ENCODE measurements around the gene TPST1. TPM values are rescaled to one million over a fixed set of nuclear protein-coding genes. Genes with fewer than 3 reads are reported as not detected.
"Not testable (repeated sequence)": the region's sequence is repeated elsewhere in the genome, so short reads cannot be mapped to it uniquely, and the experiment has no call there.

Gene TPST1
- polyA plus RNA-seq, 1 donor (not counting 4 experiments of a cell fraction or from before 2014, with no cell fraction given): 48.5 TPM

- TF ChIP-seq CTCF (optimal IDR thresholded peaks at IDR 0.05 in 1 of 3, IDR thresholded peaks at IDR 0.05 in 1 of 3, conservative IDR thresholded peaks at IDR 0.05 in 1 of 3; ENCODE audit: extremely low read depth in 1 of 3, insufficient read depth in 2 of 3, low read length in 3 of 3) (no peak), EZH2 (IDR thresholded peaks at IDR 0.05; ENCODE audit: low read length) (no peak)
- Histone ChIP-seq H3K4me1 (ENCODE audit: control insufficient read depth, extremely low read depth, insufficient read depth, low read length) (no peaks in the 10 kb centered on the region), H3K79me2 (ENCODE audit: control insufficient read depth, insufficient read depth, low read length) (no peaks in the 10 kb centered on the region), H3K4me3 (ENCODE audit: control insufficient read depth in 2 of 3, extremely low read depth in 1 of 3, insufficient read depth in 2 of 3, low read depth in 1 of 3, low read length in 3 of 3) (no peak overlapping the region), H3K9me1 (ENCODE audit: control insufficient read depth, extremely low read depth, insufficient read depth, low read length) (no peaks in the 10 kb centered on the region), H2AFZ (ENCODE audit: control insufficient read depth, low read length) (no peak overlapping the region), H3K36me3 (ENCODE audit: control insufficient read depth in 2 of 2, extremely low read depth in 1 of 2, insufficient read depth in 2 of 2, low read length in 2 of 2) (no peaks in the 10 kb centered on the region), H3K4me2 (ENCODE audit: control insufficient read depth, extremely low read depth, insufficient read depth, low read depth, low read length) (no peak overlapping the region), H3K9ac (ENCODE audit: control insufficient read depth, extremely low read depth, insufficient read depth, low read length) (no peak overlapping the region), H4K20me1 (ENCODE audit: control insufficient read depth, extremely low read depth, insufficient read depth, low read length) (no peaks in the 10 kb centered on the region), H3K27me3 (ENCODE audit: control insufficient read depth, extremely low read depth, insufficient read depth, low read length) (no peaks in the 10 kb centered on the region), H3K9me3 (ENCODE audit: control insufficient read depth, low read depth, low read length) (no peaks in the 10 kb centered on the region), H3K27ac (ENCODE audit: control insufficient read depth, insufficient read depth, low read length) (no peak overlapping the region)
- dilution Hi-C loops (cut with MboI; ENCODE audit: extremely low pct_ligation_motif_present, low sequenced_read_pairs): no loop called here
- FAIRE-seq (no peak), DNase-seq (ENCODE audit: low read depth, low spot score) (no peak)
Measured at GRCh38 chr7:66173856-66174255, 31.3 kb upstream of the TPST1 start.

- H3K4me2 ChIP-seq (ENCODE audit: control insufficient read depth, extremely low read depth, insufficient read depth, low read depth, low read length); H3K79me2 ChIP-seq (ENCODE audit: control insufficient read depth, insufficient read depth, low read length); H2AFZ ChIP-seq (ENCODE audit: control insufficient read depth, low read length); H3K9me3 ChIP-seq (ENCODE audit: control insufficient read depth, low read depth, low read length); H3K4me1 ChIP-seq (ENCODE audit: control insufficient read depth, extremely low read depth, insufficient read depth, low read length); H3K27ac ChIP-seq (ENCODE audit: control insufficient read depth, insufficient read depth, low read length); FAIRE-seq; H4K20me1 ChIP-seq (ENCODE audit: control insufficient read depth, extremely low read depth, insufficient read depth, low read length); DNase-seq (ENCODE audit: low read depth, low spot score); H3K4me3 ChIP-seq (ENCODE audit: control insufficient read depth in 2 of 3, extremely low read depth in 1 of 3, insufficient read depth in 2 of 3, low read depth in 1 of 3, low read length in 3 of 3); dilution Hi-C loops (cut with MboI; ENCODE audit: extremely low pct_ligation_motif_present, low sequenced_read_pairs); H3K9me1 ChIP-seq (ENCODE audit: control insufficient read depth, extremely low read depth, insufficient read depth, low read length); H3K27me3 ChIP-seq (ENCODE audit: control insufficient read depth, extremely low read depth, insufficient read depth, low read length); H3K36me3 ChIP-seq (ENCODE audit: control insufficient read depth in 2 of 2, extremely low read depth in 1 of 2, insufficient read depth in 2 of 2, low read length in 2 of 2); H3K9ac ChIP-seq (ENCODE audit: control insufficient read depth, extremely low read depth, insufficient read depth, low read length): not testable (repeated sequence)
Measured at GRCh38 chr7:66175006-66175405, 30.1 kb upstream of the TPST1 start.

GRCh38 chr7:66176914-66177313, 28.2 kb upstream of the TPST1 start:
- FAIRE-seq: no peak
- Histone ChIP-seq H3K27me3 (ENCODE audit: control insufficient read depth, extremely low read depth, insufficient read depth, low read length) (no peaks in the 10 kb centered on the region), H4K20me1 (ENCODE audit: control insufficient read depth, extremely low read depth, insufficient read depth, low read length) (no peaks in the 10 kb centered on the region), H2AFZ (ENCODE audit: control insufficient read depth, low read length) (no peak overlapping the region), H3K4me2 (ENCODE audit: control insufficient read depth, extremely low read depth, insufficient read depth, low read depth, low read length) (no peak overlapping the region), H3K79me2 (ENCODE audit: control insufficient read depth, insufficient read depth, low read length) (no peaks in the 10 kb centered on the region), H3K36me3 (ENCODE audit: control insufficient read depth in 2 of 2, extremely low read depth in 1 of 2, insufficient read depth in 2 of 2, low read length in 2 of 2) (no peaks in the 10 kb centered on the region), H3K9ac (ENCODE audit: control insufficient read depth, extremely low read depth, insufficient read depth, low read length) (no peak overlapping the region), H3K9me3 (ENCODE audit: control insufficient read depth, low read depth, low read length) (no peaks in the 10 kb centered on the region), H3K4me1 (ENCODE audit: control insufficient read depth, extremely low read depth, insufficient read depth, low read length) (no peaks in the 10 kb centered on the region), H3K9me1 (ENCODE audit: control insufficient read depth, extremely low read depth, insufficient read depth, low read length) (no peaks in the 10 kb centered on the region), H3K27ac (ENCODE audit: control insufficient read depth, insufficient read depth, low read length) (no peak overlapping the region), H3K4me3 (ENCODE audit: control insufficient read depth in 2 of 3, extremely low read depth in 1 of 3, insufficient read depth in 2 of 3, low read depth in 1 of 3, low read length in 3 of 3) (no peak overlapping the region)
- dilution Hi-C loops (cut with MboI; ENCODE audit: extremely low pct_ligation_motif_present, low sequenced_read_pairs): no loop called here
- DNase-seq (ENCODE audit: low read depth, low spot score): no peak
- TF ChIP-seq CTCF (optimal IDR thresholded peaks at IDR 0.05 in 1 of 3, IDR thresholded peaks at IDR 0.05 in 1 of 3, conservative IDR thresholded peaks at IDR 0.05 in 1 of 3; ENCODE audit: extremely low read depth in 1 of 3, insufficient read depth in 2 of 3, low read length in 3 of 3): no peak
- no peak for TF ChIP-seq EZH2 (IDR thresholded peaks at IDR 0.05; ENCODE audit: low read length)

Data from keratinocyte (primary cell).